Endothelial cell (in vitro differentiated cells): Measurements from ENCODE around the gene BCL10. TPM values are rescaled to one million over a fixed set of nuclear protein-coding genes. Genes with fewer than 3 reads are reported as not detected.

Experiments
- DNase-seq: peaks from one replicate; pipeline ENCODE4 v3.0.0; 2021; ENCODE audit warnings: low spot score
- H3K27ac Mint-ChIP-seq: one replicate; pipeline ENCODE4 v1.8.0; 2021; ENCODE audit warnings: mixed read lengths, inconsistent platforms; ENCODE audit not compliant: unreplicated experiment
- H3K27me3 Mint-ChIP-seq: one replicate; pipeline ENCODE4 v1.8.0; 2021; ENCODE audit warnings: mild to moderate bottlenecking, moderate library complexity, mixed read lengths, inconsistent platforms; ENCODE audit not compliant: unreplicated experiment
- H3K36me3 Mint-ChIP-seq: one replicate; pipeline ENCODE4 v1.8.0; 2021; ENCODE audit warnings: mild to moderate bottlenecking, low read depth, mixed read lengths, inconsistent platforms; ENCODE audit not compliant: unreplicated experiment
- H3K4me1 Mint-ChIP-seq: one replicate; pipeline ENCODE4 v1.8.0; 2021; ENCODE audit warnings: mild to moderate bottlenecking, mixed read lengths, inconsistent platforms; ENCODE audit not compliant: unreplicated experiment
- H3K4me3 Mint-ChIP-seq: one replicate; pipeline ENCODE4 v1.8.0; 2021; ENCODE audit warnings: mild to moderate bottlenecking, mixed read lengths, inconsistent platforms; ENCODE audit not compliant: unreplicated experiment
- H3K9me3 Mint-ChIP-seq: one replicate; pipeline ENCODE4 v1.8.0; 2021; ENCODE audit warnings: mixed read lengths, inconsistent platforms; ENCODE audit not compliant: unreplicated experiment
- total RNA-seq: library from RNA; stranded (reverse); fragmentation: NEBNext Ultra II Directional; extraction: Animal tissue kit (Norgen Biotek cat#: 25700); gene quantifications from one replicate; pipeline ENCODE4 v1.2.1, GENCODE V29; 2021; ENCODE audit not compliant: unreplicated experiment
- TF ChIP-seq, protein P1 (sequence below): fragments of 200-600 bp; sonication (generic); IDR thresholded peaks from one replicate; pipeline ENCODE4 v1.5.0; 2021; ENCODE audit warnings: antibody characterized with exemption; ENCODE audit not compliant: unreplicated experiment

The BCL10 gene
- total RNA-seq, 1 donor from 2014 or later = 33.6 TPM

DNA sequence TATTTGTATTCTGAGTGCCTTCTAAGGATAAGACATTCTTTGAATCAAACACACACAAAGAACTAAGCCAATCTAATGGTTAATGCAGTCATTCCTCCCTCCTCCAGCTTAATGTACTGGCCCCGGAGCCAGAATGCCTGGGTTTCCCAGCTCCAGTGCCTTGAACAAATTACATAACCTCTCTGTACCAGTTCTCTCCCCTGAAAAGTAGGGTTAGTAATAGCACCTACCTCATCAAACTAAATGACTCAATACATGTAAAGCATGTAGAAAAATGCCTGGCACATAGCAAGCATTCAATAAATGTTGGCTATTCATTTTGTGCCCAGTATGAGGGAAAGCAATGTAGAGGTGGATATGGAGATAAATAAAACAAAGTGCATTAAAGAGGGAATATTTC, 31.0 kb downstream of the BCL10 start:
- Mint-ChIP-seq H3K27ac (no peak overlapping the region), H3K36me3 (peaks cover 15% of the 10 kb centered on the region), H3K9me3 (no peaks in the 10 kb centered on the region), H3K4me3 (no peak overlapping the region), H3K4me1 (peaks cover 6% of the 10 kb centered on the region), H3K27me3 (no peaks in the 10 kb centered on the region)
- DNase-seq = no peak
- TF ChIP-seq, protein P1, sequence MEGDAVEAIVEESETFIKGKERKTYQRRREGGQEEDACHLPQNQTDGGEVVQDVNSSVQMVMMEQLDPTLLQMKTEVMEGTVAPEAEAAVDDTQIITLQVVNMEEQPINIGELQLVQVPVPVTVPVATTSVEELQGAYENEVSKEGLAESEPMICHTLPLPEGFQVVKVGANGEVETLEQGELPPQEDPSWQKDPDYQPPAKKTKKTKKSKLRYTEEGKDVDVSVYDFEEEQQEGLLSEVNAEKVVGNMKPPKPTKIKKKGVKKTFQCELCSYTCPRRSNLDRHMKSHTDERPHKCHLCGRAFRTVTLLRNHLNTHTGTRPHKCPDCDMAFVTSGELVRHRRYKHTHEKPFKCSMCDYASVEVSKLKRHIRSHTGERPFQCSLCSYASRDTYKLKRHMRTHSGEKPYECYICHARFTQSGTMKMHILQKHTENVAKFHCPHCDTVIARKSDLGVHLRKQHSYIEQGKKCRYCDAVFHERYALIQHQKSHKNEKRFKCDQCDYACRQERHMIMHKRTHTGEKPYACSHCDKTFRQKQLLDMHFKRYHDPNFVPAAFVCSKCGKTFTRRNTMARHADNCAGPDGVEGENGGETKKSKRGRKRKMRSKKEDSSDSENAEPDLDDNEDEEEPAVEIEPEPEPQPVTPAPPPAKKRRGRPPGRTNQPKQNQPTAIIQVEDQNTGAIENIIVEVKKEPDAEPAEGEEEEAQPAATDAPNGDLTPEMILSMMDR = no peak

DNA sequence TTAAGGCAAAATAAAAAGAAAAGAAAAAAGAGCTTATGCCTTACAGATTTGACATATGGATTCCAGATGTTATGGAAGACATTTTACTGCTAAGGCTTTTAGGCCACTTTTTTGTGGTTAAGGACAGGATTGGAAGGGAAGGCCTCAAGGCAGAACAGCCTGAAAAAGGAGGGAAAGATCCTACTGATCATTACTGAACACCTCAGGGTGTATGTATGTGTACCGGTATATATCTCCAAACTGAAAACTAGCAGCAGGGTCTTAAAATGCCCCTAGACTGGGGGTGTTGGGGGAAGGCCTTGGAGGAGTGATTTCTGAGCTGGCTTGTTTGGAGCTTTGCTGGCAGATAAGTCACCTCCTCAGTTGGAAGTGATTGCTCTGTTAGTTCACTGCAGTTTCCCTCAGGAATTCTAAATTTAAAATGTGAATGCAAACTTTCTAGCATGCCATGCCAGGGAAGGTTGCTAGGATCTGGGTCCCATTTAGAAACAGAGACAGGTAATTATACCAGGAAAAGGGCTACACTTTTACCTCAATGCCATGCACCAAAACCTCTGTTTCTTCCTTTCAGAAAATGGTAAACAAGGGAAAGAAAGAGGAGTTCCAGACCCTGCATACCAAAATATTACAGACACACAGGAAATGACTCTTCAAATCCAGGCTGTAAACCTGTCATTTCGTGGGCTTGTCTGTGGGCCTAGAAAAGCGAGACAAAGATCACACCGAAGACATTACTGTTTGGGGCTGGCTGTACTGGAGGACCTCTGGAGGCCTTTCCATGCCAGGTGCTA, 32.0 kb downstream of the BCL10 start:
- no peak overlapping the region for H3K4me3 Mint-ChIP-seq
- H3K27ac Mint-ChIP-seq = no peak overlapping the region
- peaks cover 6% of the 10 kb centered on the region for H3K36me3 Mint-ChIP-seq
- TF ChIP-seq, protein P1 = no peak
- DNase-seq = no peak
- no peaks in the 10 kb centered on the region for H3K9me3 Mint-ChIP-seq
- H3K4me1 Mint-ChIP-seq = peaks cover 12% of the 10 kb centered on the region
- H3K27me3 Mint-ChIP-seq = no peaks in the 10 kb centered on the region

DNA sequence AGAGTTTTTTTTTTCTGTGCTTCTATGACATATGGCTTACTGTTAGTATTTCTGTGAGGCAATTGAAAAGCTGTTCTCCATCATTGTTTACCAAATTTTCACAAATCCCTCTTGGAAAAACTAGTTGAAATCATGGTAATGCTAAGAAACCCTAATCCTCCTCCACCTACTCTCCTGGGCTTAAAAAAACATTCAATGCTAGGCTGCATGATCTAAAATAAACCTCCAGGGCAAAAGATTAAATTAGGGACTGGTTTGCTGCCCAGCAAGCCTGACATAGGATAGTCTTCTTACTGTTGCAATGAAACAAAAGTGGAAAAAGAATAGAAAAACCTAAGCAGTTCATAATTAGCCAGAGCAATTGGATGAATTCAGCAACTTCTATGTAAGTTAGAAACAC, 33.1 kb downstream of the BCL10 start:
- no peaks in the 10 kb centered on the region for H3K27me3 Mint-ChIP-seq
- TF ChIP-seq, protein P1 = no peak
- H3K36me3 Mint-ChIP-seq = peaks cover 4% of the 10 kb centered on the region
- H3K4me1 Mint-ChIP-seq = peaks cover 12% of the 10 kb centered on the region
- no peak overlapping the region for H3K4me3 Mint-ChIP-seq
- H3K27ac Mint-ChIP-seq = no peak overlapping the region
- no peaks in the 10 kb centered on the region for H3K9me3 Mint-ChIP-seq
- no peak for DNase-seq

DNA sequence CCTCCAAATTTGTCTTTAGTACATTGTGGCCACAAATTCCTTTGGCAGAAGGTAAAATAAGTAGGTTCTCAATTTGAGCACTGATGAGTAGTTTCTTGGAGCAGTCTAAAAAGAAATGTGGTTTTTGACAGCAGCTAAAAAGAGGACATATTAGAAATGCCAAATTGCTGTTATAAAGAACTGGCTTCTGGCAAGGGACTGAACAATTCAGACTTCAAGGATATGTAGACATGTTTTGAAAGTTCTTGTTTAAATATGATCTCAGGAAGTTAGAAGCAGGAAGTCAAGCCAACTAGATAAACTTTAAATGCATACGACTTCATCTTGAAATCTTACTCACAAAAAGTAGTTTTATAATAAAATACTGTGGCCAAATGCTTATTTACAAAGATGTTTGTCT, 35.8 kb downstream of the BCL10 start:
- Mint-ChIP-seq H3K4me3 (no peak overlapping the region), H3K9me3 (no peaks in the 10 kb centered on the region), H3K36me3 (no peaks in the 10 kb centered on the region), H3K27ac (no peak overlapping the region), H3K4me1 (peaks cover 12% of the 10 kb centered on the region), H3K27me3 (no peaks in the 10 kb centered on the region)
- TF ChIP-seq, protein P1 = no peak
- no peak for DNase-seq

DNA sequence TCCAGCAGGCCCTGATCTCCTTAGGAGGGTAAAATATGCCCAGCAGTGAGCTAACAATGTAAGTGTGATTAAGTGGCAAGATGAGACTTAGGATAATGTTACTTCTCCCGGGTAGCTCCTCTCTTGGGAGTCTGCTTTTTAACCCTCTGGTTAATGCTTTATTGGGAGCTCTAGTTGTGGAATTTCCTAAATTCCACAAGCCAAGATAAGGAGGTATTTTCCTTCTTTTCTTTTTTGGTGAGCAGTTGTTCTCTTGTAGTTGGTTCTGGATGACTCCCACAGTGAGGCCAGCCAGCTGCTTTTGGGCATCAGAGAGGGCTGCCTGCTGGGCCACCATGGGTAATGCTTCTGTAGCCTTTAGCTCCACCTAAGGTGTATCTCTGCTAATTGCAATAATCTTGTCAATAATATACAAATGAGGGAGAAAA, 36.2 kb downstream of the BCL10 start:
- no peak for DNase-seq
- H3K27ac Mint-ChIP-seq = no peak overlapping the region
- H3K4me3 Mint-ChIP-seq = no peak overlapping the region
- no peaks in the 10 kb centered on the region for H3K36me3 Mint-ChIP-seq
- H3K9me3 Mint-ChIP-seq = no peaks in the 10 kb centered on the region
- peaks cover 12% of the 10 kb centered on the region for H3K4me1 Mint-ChIP-seq
- TF ChIP-seq, protein P1 = no peak
- no peaks in the 10 kb centered on the region for H3K27me3 Mint-ChIP-seq
